Stimulated activated CD8-positive, alpha-beta memory T cell treated with anti-CD3 and anti-CD28 coated beads, Interleukin-7, amount 100 ng/mL, for 1 hour (primary cell): ENCODE measurements around the gene PDX1.

ENCODE experiments used
- DNase-seq, 2 donors: peaks; one replicate each; pipeline ENCODE4 v3.0.0-alpha.2; 2020; ENCODE audit warnings: low read depth in 2 of 2

The PDX1 gene

GRCh38 chr13:27922883-27923612 lies 3.2 kb downstream of the PDX1 start:
- DNase-seq: no peak

- no peak for DNase-seq
Measured at GRCh38 chr13:27923794-27924528, 4.2 kb downstream of the PDX1 start.

GRCh38 chr13:27924529-27925141 lies 4.8 kb downstream of the PDX1 start:
- DNase-seq: no peak

GRCh38 chr13:27925220-27925991 lies 5.6 kb downstream of the PDX1 start:
- DNase-seq: no peak

GRCh38 chr13:27926644-27927434 lies 7.0 kb downstream of the PDX1 start:
- no peak for DNase-seq

GRCh38 chr13:27927444-27928352 lies 7.9 kb downstream of the PDX1 start:
- no peak for DNase-seq

GRCh38 chr13:27928353-27928804 lies 8.6 kb downstream of the PDX1 start:
- DNase-seq: no peak

GRCh38 chr13:27928805-27929753 lies 9.3 kb downstream of the PDX1 start:
- DNase-seq: no peak

GRCh38 chr13:27929868-27930267 lies 10.1 kb downstream of the PDX1 start:
- no peak for DNase-seq

GRCh38 chr13:27933118-27933517 lies 13.3 kb downstream of the PDX1 start:
- DNase-seq: no peak

- DNase-seq: no peak
Measured at GRCh38 chr13:27933580-27934328, 14.0 kb downstream of the PDX1 start.

GRCh38 chr13:27942972-27943371 lies 23.2 kb downstream of the PDX1 start:
- DNase-seq: no peak

GRCh38 chr13:27952876-27953675 lies 33.3 kb downstream of the PDX1 start:
- no peak for DNase-seq

GRCh38 chr13:27953676-27954405 lies 34.0 kb downstream of the PDX1 start:
- peak in 1 of 2 donors; percentile 30 for DNase-seq

- DNase-seq: no peak
Measured at GRCh38 chr13:27954406-27954851, 34.6 kb downstream of the PDX1 start.

- DNase-seq: no peak
Measured at GRCh38 chr13:27955014-27955591, 35.3 kb downstream of the PDX1 start.
